ENCODE data around the gene CFAP210. TPM values are rescaled to one million over a fixed set of nuclear protein-coding genes. Genes with fewer than 3 reads are reported as not detected.
"Not testable (repeated sequence)": the region's sequence is repeated elsewhere in the genome, so short reads cannot be mapped to it uniquely, and the experiment has no call there.

CFAP210 gene
- total RNA-seq, 1 donor from 2014 or later = not detected

- not testable (repeated sequence) for ATAC-seq
Observed at GRCh38 chr2:169615982-169616381, 78.2 kb downstream of the CFAP210 start.

DNA sequence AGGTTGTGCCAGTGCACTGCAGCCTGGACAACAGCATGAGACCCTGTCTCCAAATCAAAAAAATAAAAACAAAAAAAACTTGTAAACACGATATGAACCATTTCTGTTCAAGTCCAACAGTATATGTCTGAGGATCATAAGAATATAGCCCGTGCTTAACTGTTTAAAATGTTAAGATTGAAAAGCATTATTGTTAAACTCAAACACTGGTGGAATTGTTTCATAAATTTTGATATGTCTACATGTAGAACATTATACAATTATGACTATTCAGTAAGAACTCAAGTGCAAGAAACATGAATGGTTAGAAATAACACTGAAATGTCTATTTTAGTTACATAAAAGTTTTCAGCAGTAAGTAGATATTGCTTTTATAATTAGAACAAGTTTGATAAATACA is 80.3 kb downstream of the CFAP210 start:
- no peak for ATAC-seq

GRCh38 chr2:169609264-169609663 is 84.9 kb downstream of the CFAP210 start:
- ATAC-seq = no peak

DNA sequence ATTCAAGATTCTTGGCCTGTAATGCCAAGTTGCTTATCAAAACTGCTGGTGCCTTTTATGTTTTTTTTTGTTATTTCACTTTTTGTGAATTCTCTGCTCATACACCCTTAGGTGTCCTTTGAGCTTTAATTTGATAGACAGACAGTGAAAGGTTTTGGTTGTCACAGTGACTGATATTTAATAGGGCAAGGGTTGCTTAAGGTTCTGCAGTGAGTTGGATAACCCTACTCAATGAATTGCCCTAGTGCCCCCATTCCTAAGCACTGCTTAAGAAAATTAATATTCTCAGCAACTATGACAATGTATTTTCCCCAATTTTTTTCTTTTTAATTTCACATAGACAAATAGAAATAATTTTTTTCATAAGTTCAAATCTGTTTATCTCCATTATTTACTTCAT is 94.6 kb downstream of the CFAP210 start:
- ATAC-seq = no peak

GRCh38 chr2:169598982-169599381 is 95.2 kb downstream of the CFAP210 start:
- no peak for ATAC-seq

- not testable (repeated sequence) for ATAC-seq
Observed at GRCh38 chr2:169596546-169596945, 97.7 kb downstream of the CFAP210 start.

Other genes with a start within 250 kb of the CFAP210 start
- 3.5 TPM for gene BBS5, start 214.9 kb downstream of the CFAP210 start, total RNA-seq
- gene KLHL41, start 184.7 kb downstream of the CFAP210 start, total RNA-seq = 0.40 TPM
- 21.6 TPM for gene FASTKD1, start 120.5 kb downstream of the CFAP210 start, total RNA-seq
- gene PPIG, start 110.1 kb downstream of the CFAP210 start, total RNA-seq = 28.0 TPM
- gene PHOSPHO2, start 64 bp upstream of the CFAP210 start, total RNA-seq = 1.7 TPM
- 1.6 TPM for gene KLHL23, start 39.4 kb upstream of the CFAP210 start, total RNA-seq
- gene SSB, start 104.5 kb upstream of the CFAP210 start, total RNA-seq = 40.1 TPM
- gene METTL5, start 130.5 kb upstream of the CFAP210 start, total RNA-seq = 41.2 TPM
- 23.8 TPM for gene UBR3, start 133.0 kb upstream of the CFAP210 start, total RNA-seq